ENCODE data around the gene PRR12.
A peak's percentile ranks its signal among the peaks of the same experiment; 100 is the strongest.

- TF ChIP-seq CTCF (IDR thresholded peaks at IDR 0.05) (no peak), SIN3A (IDR thresholded peaks at IDR 0.05; ENCODE audit: borderline replicate concordance, insufficient read depth, low read depth, low read length) (0 out of 2 replicates have a peak, but pooled peaks have one; percentile 46)
These were observed 50.9 kb downstream of the PRR12 start, which contains the start of gene SCAF1 for GRCh38 chr19:49641688-49642491.
